Stimulated activated CD4-positive, alpha-beta T cell treated with anti-CD3 and anti-CD28 coated beads, TNF-alpha, amount 100 ng/mL, for 1 hour (primary cell): Measurements from ENCODE around the gene RRP15.

Source experiments
- DNase-seq, 3 donors: peaks; one replicate each; pipeline ENCODE4 v3.0.0-alpha.2; 2020; ENCODE audit warnings: low read depth in 3 of 3, low spot score in 1 of 3

The RRP15 gene, protein sequence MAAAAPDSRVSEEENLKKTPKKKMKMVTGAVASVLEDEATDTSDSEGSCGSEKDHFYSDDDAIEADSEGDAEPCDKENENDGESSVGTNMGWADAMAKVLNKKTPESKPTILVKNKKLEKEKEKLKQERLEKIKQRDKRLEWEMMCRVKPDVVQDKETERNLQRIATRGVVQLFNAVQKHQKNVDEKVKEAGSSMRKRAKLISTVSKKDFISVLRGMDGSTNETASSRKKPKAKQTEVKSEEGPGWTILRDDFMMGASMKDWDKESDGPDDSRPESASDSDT

DNA sequence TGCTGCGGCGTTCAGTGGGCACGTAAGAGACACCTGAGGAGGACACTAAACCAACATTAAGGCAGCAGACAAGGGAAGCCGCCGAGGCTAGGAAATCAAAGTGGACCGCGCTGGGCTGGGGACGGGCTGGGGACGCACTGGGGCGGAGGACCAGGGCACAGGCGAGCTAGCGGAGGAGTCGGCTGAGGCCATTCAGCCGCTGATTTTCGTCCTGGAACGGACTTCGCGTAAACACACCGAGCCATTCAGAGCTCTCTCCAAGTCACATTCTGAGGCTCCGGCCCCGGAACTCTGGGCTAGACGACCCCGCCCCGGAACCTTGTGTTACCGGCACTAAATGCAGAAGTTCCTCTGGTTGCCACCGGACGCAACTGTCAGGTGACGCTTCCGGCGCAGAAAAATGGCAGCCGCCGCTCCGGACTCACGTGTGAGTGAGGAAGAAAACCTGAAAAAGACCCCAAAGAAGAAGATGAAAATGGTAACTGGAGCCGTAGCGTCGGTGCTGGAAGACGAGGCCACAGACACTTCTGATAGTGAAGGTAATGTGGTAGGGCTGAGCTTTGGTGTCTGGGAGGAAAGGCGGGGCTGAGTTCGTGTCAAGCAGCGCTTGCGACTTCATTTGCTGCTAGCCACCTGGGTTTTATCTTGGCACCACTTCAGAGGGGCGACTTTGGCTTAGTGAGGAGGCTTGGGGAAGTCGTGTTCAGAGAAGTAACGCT, at the start of gene RRP15:
TSS of gene RRP15 (plus strand) at position 377 of the 719 bp plus-strand sequence. CDS start at position 401, 24 bp downstream.
- peak; percentile 65 to 78 (median 66) for DNase-seq

DNA sequence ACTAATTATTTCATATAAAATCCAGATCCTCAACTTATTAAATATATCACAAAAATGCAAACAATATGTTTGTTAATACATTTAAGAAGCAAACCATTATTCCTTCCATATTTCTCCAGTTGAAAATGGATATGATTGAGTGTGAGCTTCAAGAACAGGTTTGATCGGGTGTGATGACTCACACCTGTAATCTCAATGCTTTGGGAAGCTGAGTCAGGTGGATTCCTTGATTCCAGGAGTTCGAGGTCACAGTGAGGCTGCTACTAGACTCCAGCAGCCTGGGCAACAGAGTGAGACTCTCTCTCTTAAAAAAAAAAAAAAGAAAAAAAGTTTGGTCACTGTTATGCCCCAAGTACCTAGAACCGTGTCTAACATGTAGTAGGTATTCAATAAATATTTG, 42.9 kb upstream of the RRP15 start:
- no peak for DNase-seq

DNA sequence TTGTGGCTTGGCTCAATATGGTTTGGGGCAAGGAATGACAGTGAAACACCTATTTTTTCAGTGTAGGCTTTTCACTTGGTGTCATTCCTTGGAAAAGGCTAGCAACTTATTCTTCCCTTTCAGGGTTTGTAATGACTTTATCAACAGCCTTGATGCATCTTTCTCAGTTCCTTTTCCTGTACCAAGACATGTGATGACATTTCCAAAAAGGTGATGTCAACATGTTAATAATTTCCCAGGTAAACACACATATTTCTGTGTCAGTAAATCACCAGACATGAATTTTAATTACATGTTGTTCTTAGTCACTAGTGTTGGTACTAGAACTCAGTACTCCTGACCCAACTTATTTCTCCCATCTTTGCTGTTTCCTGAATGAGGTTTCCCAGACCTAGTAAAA, 37.8 kb upstream of the RRP15 start:
- no peak for DNase-seq

DNA sequence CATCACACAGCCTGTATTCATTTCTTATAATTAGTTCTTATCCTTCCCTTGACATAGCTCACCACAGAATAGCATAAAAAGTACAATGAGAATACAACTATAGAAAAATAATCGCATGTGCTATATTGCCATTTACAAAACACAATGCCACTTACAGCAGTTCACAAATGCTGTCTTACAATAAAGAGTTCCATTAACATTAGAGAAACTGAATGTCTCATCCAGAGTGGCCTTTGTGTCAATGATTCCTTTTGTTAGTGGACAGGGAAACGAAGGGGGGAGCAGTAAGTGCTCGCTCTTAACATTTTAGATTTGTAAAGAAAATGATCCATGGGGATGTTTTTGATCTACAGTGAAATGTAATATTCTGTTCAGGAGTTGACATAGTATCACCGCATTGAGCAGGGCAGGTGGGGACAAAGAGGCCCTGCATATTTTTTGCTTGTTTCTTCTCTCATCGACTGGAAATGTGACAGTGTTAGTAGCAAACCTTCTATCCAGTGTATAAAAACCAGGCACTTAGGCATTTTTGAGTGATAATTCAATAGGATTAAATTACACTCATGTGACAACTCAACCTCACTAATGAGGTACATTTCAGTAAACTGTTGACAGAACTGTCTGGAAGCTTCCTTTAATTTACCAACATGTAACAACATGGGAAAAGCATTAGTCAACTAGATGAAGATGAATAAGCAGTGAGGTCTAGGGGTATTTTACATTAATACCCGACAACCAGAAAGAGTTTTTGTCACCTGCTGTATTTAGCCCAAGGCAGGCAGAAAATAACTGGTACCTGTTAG, 35.6 kb upstream of the RRP15 start:
- DNase-seq = no peak

DNA sequence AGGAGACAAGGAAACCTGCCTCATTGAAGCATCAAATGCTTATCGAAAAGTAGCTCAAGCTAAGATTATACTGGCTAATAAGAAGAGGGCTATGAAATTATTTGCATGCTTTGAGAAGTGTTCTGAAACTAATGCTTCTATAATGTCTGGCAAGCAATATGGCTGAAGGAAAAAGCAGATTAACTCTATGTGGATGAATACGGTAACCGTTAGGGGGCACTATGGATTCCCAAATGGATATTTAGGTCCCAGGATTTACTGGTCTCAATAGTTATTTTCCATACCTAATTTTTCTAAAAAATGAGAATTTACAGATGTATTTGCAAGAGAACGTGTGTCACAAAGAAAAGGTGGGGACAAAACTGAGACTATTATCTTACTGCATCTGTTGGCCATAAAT, 34.6 kb upstream of the RRP15 start:
- DNase-seq = no peak

DNA sequence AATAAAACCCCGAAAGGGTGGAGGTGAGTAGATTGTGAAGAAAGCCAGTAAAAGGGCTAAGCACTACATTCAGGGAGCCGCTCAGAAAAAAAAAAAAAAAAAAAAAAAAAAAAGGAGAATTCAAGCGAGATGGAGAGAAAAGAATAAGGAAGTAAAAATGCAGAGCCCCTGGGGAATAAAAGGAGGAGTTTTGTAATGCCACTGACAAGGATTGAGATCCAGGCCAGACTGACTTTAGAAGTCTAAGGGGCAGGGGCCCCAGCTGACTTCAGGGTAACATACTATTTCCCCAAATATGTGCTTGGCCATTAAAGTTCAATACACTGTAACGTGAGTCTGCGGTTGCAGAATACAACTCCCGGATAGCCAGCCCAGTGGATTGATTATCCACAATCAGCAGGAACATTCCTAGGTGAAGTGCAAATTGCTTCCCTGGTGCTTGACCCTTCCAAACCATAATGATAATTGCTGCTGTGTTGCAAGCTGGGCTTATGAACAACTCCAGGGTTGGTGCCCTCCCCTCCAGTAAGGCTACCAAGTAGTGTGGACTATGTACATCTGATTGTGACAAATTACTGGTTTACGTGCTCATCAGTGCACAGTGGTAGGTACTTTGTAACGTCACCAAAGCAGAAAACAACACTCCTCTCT, 30.7 kb upstream of the RRP15 start:
- no peak for DNase-seq

DNA sequence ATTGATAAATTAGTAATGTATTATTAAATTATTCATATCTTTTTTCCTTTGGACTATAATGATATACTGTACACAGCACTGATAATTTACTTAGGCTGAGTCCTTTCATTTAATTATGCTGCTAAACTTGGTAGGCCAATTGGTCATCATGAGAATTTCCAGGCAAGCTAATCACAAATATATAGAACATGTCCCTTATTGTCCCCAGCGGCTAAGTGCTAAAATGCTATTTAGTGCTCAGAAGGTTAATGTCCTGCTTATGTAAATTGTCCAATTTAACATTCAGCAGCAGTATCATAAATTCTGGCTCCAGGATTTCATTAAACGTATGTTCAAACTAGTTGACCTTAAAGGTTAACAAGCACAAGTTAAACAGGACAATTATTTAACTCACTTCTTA, 30.0 kb upstream of the RRP15 start:
- no peak for DNase-seq

DNA sequence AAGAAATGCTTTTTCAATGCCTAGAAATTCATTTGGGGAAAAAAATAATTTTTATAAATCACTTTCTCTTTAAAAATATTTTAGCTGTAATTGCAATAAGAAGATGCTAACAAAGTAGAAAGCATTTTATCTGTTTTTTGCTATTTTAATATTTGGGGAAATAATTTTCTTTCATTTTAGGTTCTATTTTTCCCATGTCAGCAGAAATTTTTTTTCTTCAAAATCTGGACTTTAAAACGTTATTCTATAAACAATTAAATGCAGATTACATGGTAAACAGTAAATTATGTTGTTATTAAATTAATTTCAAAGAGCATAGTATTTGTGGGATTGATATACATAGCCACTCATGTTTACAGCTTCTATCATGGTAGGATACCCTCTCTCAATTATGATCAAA, 27.7 kb upstream of the RRP15 start:
- DNase-seq = no peak

DNA sequence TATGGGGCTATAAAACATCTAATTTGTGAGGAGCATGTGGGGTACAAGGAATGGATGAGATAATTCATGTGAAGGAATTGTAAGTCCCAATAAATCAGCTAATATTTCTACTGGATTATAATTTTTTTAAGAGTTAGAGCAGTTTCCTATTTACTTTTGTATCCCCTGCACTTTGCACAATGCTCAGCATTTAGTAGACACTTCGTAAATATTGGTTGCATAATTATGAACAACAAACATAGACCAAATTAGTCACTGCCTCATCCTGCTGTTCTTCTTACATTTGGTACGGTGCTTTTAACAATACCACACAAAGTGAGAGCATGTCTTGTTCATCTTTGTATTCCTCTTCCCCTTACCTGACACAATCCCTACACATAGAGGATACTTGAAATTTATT, 27.1 kb upstream of the RRP15 start:
- DNase-seq = no peak

DNA sequence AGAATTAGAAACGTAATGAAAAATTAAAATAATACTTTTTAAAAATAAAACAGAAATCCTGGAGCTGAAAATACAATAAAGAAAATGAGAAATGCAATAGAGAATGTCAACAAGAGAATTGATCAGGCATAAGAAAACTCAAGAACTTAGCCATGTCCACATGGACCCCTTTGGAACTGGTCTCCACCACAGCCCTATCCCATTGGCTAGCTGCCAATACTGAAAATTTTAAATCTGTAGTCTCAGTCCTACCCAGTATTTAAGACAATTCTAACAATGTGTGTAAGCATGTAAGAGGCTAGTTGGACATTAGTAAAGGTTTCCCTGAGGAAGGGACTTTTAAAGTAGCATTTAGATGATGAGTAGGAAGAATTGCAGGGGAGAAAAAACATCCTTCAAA, 25.8 kb upstream of the RRP15 start:
- DNase-seq = no peak

DNA sequence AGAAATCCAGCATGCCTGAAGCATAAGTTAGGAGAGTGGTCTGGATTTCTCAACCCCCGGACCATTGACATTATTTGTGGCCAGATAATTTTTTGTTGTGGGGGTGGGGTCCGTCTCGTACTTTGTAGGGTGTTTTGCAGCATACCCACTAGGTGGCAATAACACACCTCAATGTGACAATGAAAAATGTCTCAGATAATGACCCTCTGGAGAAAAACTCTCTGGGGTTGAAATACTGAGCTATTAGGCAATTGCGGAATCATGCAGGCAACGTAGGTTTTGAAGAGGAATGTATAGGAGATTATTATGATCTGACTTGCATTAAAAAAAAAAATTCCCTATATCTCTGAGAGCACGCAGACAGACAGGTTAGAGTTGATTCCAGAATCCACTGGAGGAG, 25.3 kb upstream of the RRP15 start:
- DNase-seq = no peak

DNA sequence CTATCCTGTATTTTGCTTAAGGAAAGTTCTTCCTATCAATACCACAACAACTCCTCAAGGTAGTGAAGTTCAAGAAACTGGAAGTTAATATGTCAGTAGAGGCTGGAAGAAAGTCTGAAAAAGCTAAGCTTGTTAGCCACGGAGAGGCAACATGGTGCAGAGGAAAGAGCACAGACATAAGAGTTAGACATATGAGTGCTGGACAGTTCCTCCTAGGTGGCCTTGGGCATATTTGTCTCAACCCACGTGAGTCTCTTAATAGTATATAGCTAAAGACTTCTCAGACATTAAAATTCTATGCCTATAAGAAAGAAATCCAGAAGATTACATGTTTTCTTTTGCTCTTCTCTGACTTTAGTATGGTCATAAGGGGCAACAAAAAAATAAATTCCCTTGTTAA, 22.8 kb upstream of the RRP15 start:
- DNase-seq = no peak

DNA sequence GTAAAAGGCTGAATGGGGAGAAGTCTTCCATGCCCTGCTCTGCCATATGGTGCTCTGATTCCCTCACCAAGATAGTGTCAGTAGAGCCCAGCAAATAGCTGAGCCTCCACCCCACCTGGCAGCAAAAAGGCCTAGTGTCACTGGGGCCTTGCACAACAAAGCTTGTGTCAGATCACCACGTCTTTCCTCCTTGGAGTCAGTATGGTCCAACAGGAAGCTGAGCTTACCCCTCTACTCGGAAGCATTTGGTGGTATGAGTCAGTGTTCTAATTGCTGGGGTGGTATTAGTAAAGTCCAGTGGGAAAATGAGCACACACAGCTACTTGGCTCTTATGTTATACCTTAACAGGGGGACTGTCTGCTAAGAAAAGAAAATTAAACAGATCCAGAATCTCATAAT, 18.7 kb upstream of the RRP15 start:
- DNase-seq = no peak

DNA sequence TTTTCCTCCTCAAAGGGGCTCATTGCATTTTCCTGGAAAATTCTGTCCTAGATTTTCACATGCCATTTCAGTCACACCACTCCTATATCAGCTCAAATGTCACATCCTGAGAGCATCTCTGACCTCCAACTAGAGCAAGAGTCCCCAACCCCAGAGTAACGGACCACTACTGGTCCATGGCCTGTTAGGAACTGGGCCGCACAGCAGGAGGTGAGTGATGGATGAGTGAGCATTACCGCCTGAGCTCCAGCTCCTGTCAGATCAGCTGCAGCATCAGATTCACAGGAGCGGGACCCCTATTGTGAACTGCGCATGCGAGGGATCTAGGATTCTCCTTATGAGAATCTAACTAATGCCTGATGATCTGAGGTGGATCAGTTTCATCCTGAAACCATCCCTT, 12.7 kb upstream of the RRP15 start:
- no peak for DNase-seq

DNA sequence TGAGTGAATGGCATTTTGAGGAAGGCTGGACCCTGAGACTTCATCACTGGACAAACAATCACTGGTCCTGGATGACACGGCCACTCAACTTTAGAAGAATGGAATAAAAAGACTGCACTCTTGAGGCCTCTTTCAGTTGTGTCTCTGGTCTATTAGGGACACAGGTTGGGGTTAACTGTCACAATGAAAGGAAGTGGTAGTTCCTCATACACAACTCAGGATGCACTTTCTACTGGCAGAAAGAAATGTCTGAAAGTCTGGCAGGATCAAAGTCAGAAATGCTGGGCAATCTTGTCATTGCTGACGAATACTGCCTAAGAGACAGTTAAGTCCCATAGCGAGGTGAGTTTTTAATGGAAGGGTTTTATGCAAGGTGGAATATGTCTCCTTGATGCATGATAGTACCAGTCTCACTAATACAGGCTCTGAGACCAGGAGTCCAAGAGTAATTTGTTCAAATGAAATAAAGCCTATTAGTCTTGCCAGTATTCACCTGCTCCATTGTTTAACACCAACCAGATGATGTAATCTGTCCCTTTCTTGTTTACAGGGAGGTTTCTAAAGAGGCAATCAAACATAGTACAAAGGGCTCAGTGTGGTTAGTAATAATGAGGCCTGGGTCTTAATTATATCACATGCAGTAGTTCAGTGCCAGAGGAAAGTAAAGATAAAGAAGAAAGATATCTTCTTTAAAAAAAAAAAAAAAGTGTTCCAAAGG, 11.2 kb upstream of the RRP15 start:
- DNase-seq = no peak

DNA sequence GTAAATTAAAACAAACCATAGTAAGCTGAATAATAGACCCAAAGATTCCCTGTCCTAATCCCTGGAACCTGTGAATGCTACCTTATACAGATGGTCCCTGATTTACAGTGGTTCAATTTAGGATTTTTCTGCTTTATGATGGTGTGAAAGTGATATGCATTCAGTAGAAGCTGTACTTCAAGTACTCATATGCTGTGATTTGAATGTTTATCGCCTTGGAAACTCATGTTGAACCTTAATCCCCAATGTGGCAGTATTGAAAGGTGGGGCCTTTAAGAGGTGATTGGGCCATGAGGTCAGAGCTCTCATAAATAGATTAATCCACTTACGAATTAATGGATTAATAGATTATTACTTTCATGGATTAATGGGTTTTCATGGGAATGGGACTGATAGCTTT, 10.6 kb upstream of the RRP15 start:
- no peak for DNase-seq

DNA sequence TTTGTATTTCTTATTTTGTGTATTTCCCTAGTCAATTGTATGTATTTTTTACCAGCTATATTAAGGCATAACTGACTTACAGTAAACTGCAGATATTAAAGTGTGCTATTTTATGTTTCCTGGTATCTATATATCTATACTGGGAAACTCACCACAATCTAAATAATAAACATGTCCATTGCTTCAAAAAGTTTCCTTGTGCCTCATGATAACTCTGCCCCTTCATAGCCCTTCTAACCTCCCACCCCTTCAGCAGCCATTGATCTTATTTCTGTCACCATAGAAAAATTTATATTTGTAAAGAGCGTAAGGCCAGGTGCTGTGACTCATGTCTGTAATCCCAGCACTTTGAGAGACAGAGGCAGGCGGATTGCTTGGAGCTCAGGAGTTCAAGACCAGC, 9.3 kb upstream of the RRP15 start:
- no peak for DNase-seq

DNA sequence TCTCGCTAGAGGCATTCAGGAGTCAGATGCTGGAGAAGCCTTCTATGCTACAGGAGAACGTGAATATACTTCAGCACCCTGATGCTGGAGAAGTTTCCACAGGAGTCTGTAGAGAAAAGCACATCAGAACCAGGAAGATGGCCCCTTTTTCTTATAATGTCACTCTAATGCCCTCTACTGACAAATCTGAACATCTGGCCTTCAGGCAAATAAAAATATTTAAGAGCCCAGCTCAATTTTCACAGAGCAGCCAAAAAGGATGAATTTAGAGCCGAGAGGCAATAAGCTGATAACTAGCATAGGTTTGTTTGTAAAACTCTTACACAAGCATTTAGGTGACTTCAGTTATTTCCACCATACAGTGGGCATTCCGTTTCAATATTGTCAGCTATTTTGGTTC, 3.8 kb upstream of the RRP15 start:
- DNase-seq = no peak

DNA sequence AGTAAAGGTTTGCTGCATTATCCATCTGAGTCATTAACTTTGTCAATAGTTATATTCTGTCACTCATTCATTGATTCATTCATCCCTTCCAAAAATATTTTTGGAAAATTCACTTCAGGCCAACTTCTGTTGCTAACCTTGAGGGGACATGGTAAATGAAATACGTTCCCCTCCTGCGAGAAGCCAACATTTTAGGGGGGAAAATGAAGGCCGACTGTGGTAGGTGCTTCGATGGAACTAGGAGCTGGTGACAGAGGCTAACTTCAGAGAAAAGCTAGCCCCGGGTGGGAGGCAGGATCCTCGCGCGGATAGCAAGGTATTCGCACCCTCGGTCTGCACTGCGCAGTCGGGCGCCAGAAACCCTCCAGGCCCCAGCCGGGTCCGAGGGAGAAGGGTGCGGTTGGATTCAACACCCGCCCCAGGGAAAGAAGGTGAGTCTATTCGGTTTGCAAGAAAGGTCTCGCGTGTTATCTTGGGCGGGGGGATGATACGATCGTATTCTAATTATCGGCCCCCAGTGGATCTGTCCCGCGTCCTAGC, 646 bp upstream of the RRP15 start:
- DNase-seq = no peak

DNA sequence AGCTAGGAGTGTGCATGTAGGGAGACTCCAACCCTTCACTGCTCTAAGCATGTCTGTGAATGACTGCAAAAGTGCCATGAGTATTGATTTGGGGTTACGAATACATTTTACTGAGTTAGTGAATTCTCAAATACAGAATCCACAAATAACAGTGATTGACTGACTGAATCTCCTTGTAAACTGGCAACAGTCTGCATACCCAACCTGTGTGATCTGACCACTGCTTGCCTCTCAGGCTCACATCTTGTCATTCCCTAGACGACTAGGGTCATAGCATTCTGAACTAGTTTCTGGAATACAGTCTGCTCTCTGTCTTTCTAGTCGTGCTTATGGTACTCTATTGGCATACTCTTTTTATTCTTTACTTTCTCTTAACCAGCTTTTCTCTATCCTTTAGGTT, 7.4 kb downstream of the RRP15 start:
- no peak for DNase-seq

DNA sequence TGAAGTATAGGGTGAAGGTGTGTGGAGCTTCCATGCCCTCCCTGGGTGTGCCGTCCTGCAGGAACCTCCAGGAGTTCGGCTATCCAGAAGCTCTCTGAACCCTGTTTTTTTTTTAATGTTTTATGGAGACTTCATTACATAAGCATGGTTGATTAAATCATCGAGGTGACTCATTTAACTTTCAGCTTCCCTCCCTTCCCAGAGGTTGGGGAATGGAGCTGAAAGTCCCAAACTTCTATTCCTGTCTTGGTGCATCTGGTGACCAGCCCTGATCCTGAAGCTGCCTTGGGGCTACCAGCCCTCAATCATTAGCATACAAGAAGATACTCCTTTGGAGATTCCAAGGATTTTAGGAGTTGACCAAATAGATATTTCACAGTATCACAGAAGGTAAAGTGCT, 9.5 kb downstream of the RRP15 start:
- DNase-seq = no peak
